HG03025 (cell line): Measurements from ENCODE around the gene WDR90.
A peak's percentile ranks its signal among the peaks of the same experiment; 100 is the strongest.
"Not testable (repeated sequence)": the region's sequence is repeated elsewhere in the genome, so short reads cannot be mapped to it uniquely, and the experiment has no call there.

ENCODE experiments used
- ATAC-seq: cut with Tn5 transposase; IDR thresholded peaks from one replicate; pipeline ENCODE4 v1.9.1; 2021; ENCODE audit warnings: mild to moderate bottlenecking, moderate library complexity; ENCODE audit not compliant: unreplicated experiment, low FRiP score

Gene WDR90

DNA sequence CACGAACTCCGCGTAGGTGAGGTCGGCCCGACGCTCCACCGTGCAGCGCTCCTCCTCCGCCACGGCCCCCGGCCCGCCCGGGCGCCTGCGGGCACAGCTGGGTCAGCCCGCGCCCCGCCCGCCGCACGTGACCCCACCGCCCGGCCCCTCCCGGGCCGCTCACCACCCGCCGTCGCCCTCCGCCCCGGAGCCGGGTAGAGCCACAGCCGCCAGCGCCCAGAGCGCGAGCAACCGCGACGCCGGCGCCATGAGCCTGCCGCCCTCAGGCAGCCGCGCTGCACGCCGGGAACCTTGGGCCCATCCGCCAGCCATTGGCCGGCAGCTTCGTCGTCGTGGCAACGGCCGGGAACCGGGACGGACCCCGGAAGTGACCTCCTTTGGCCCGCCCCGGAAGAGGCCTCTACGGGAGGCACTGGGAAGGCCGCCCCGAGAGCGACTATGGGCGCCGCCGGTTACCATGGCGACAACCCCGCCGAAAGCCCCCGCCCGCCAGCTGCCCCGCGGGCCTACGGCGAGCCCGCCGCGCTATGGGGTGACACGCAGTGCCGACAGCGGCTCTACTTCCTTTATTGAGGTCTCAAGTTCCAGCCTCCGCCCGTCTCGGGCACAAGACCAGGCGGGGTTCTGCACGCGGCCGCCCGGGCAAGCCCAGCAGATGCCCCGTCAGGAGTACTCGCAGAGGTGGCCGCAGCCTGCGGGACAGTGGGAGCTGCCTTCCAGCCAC is 35.1 kb downstream of the WDR90 start, which contains the start of gene JMJD8:
TSS of gene JMJD8 (minus strand) at position 264 of the 724 bp plus-strand sequence. CDS start at position 249, 15 bp downstream.
- peak; percentile 50 for ATAC-seq

DNA sequence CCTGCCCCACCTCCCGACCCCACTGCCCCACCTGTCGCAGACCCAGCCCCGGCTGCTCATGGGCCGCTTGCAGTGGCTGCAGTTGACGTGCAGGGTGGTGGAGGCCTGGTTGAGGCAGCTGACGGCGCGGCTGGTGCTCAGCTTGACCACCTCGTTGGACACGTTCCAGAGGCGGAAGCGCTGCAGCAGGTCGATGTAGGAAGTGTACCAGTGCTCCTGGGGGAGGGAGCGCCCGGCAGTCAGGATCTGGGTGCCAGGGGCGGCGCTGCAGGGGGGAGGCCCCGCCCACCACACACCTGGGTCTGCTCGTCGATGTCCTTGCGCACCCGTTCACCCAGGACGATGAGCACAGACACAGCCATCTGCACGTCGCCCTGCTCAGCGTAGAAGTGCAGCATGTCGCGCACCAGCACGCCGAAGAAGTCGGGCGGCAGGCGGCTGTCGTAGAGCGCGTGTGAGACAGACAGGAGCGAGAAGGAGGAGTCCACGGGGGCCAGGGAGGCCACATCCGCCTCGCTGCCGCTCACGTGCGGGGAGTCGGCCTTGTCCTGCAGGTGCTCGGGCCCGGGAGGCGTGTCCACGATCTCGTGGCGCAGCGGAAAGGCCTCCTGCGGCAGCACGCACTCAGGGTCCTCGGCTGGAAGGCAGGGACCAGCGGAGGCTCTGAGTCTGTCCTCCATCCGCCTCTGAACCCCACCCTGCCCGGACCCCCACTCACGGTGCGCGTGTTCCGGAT is 36.0 kb downstream of the WDR90 start:
- ATAC-seq, result no peak

DNA sequence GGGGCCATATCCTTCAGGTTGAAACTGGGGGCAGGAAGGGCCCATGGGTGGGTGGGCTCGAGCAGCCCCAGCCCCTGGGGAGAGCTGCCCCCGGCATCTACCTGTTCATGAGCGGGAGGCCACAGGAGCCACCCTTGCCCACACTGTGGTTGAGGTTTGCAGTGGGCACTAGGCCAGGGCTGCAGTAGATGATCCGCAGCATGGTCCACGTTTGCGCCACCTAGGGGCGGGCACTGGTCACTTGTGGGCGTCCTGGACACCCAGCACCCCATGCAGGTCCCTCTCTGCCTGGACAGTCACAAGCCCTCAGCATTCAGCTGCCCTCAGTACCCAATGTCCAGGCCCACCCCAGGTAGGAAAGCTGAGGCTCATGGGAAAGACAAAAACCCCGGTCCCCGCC is 36.8 kb downstream of the WDR90 start:
- no peak for ATAC-seq

DNA sequence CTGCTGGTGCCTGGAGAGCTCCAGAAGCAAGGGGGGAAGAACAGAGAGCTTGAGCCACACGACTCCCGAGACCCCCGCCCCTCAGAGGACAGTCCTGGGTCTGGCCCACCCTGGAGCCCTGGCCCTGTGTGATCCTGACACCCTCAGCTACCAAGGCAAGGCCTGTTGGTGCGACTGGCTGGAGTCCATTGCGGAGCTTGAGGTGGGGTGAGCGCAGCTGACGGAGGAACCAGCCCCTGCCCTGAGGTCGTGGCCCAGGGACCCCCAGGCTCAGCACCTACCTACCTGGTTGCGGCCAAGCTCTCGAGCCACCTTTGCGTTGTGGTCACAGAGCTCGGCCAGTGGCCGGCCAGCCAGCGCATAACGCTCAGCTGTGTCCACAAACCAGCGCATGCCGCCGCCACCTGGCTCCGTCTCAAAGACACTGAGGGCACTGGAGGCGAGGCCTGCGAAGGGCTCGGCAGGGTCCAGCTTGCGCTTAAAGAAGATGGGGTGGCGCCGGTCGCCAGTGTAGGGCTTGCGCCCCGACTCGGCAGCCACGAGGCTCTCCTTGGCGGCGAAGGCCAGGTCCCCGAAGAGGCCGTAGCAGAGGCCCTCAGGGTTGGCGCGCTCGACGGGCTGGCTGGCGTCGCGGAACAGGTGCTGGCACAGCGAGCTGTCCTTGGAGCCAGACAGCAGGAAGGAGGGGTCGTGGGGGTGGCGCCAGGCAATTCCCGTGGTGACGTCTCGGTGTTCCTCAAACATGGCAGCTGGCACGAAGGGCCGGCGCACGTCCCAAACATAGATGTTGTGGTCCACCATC is 37.5 kb downstream of the WDR90 start:
- no peak for ATAC-seq

DNA sequence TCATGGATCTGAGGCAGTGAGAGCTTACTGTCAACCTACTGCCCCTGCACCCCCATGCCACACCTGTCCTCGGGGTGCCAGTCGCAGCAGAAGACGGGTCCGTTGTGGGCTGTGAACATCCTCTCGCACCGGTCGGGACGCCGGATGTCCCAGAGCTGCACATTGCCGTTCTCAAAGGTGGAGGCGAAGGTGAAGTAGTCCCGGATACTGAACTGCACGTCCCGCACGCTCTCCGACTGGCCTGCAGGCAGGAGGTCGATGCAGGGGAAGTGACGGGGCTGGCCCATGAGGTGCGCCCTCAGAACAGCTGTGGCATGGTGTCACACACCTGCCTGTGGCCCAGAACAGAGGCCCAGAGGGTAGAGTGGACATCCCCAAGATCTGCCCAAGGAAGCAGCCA is 38.3 kb downstream of the WDR90 start:
- no peak for ATAC-seq

DNA sequence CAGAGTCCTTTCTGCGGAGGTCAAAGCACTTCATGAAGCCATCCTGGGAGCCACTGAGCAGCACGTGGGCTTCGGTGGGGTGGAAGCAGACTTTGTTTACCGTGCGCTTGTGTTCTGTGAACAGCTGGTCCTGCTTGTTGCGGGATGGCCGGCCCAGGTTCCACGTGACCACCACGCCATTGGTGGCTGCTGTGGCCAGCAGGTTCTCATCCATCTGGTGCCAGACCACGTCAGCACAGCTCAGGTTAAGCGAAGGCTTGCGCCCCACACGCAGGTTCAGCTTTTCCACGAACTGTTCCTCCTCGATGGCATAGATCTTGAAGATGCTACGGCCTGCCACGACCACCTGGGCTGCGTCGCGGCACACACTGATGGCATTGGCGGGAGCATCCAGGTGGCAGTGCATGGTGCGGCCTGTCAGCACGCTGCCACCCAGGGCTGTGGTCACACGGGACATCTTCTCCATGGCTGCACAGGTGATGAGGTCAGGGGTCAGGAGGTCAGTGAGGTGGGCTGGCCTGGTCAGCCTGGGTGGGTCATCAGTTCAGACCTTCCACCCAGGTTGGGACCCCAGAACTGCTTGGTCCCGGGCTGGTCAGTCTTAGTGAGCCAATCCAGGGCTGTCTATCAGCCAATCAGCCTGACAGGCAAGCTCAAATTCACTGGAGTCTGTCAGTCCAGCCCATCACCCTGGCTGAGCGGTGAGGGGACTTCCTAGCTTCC is 40.2 kb downstream of the WDR90 start:
- no peak for ATAC-seq

DNA sequence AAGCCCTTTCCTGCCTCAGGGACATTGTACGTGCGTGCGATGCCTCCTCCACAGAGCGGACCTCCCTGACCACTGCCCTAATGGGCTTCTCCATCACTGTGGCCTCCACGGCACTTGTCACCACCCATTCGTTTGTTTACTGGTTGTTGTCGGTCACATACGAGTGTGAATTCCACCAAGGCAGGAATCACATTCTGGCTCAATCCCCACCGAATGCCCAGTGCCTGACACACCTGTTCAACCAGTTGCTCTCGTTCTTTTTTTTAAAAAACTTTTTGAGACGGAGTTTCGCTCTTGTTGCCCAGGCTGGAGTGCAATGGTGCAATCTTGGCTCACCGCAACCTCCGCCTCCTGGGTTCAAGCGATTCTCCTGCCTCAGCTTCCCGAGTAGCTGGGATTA is 42.1 kb downstream of the WDR90 start:
- not testable (repeated sequence) for ATAC-seq

DNA sequence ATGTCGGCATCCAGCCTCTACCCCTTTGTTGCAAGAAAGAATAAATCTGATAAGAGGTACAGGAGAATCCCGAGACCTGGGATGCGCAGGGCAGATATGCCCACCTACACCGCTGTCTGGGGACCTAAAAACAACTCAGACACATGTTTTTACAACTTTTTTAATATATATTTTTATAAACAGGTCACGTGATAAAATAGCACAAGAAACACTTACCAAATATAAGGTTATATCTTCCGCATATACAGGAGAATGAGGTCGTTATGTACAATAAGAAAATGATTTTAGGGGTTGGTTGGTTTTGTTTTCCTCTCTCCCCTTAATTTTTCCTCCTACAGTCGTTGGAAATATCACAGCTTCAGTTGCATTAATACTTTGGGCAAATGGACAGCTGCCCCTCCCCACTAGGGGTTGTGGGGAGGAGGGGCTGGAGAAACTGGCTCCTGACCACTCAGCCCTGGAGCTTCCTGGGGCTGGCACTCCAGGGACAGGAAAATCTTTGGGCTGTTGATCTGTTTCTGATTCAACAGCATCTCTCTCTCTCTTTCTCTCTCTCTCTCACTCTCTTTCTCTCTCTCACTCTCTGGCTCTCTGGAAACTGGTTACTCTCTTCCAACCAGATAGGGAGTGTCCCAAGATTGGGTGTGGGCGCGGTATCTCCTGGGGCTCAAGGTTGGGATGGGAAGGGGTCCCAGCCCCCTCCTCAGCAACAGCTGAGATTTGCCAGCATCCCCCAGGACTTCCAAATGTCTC is 43.4 kb downstream of the WDR90 start:
- ATAC-seq, result no peak

DNA sequence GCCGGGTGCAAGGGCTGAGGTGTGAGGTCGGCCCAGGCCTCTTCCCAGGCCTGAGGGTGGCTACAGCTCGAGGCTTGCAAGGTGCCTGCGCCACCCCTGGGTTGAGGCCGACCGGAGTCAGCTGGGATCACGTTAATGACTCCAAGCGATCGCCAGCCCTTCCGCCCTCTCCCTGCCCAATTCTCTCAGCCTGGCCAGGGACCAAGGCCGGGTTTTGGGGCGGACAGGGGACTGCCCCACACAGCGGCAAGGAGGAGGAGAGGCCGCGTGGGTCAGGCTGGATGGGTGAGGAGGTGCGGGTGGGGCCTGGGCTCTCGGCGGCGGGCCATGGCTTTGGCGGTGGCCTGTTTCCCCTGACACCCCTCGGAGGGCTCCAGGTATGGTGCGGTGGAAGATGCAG is 44.2 kb downstream of the WDR90 start:
- ATAC-seq, result no peak

DNA sequence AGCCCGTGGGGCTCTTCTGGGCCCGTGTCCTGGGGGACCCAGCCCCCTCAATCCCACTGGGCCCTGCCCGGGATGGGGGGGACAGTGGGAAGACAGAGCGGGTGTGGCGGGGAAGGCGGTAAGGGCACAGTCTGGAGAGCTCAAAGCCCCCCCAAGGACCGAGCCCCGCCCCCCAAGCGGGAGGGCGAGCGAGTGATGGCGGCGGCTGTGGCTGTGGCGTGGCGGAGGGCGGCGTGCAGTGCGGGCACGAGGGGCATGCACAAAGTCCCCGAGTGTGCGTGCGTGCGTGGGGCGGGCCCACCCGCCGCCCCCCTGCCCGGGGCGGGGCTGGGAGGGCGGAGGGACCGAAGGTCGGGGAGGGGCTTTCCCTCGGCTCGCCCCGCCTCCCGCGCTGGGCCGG is 44.6 kb downstream of the WDR90 start:
- no peak for ATAC-seq

DNA sequence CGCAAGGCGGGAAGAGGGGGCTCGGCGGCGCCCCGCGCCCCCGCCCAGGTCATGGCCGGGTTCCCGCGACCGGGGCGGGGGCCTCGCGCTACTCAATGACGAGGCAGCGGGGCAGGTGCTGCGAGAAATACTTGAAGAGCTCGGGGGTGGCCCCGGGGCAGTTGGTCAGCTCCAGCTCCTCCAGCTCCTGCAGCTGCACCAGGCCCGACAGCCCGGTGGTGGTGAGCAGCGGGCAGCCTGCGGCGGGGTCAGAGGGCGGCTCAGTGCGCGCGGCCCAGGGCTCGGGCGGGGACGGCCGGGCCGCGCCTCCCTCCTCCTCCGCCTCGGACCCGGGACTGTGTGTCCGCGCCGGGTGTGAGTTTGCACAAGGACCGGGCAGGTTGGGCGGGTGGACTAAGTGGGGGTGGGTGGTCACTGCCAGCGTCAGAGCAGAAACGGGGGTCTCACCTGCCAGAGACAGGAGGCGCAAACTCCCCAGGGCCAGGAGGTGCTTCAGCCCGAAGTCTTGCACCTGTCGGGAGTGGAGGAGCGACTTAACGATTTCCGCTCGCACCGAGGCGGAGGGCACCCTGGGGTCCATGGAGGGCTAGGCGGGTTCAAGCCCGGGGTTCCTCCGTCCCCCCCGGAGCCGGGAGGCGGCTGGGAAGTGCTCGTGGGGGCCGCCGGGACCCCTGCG is 45.2 kb downstream of the WDR90 start:
- no peak for ATAC-seq

DNA sequence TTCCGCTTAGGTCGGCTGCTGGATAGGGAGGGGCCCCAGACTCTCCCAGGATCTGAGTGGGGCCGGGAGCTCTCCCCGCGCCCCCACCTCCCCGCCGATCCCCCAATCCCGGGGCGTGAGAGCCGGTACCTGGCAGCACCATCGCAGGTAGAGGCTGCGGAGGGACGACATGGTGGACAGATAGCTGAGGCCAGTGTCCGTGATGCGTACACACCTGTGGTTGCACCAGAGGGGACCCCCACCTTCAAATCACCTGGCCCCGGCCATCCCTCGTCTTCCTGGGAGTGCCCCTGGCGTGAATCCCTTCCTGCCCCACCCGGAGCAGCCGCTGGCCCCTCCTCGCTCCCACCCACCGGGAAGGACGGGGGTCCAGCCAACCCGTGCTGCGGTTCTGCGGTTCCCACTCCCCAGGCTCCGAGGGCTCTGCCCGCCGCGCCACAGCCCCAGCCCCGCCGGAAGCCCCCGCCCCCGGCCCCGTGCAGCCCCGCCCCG is 45.7 kb downstream of the WDR90 start:
- ATAC-seq, result no peak

DNA sequence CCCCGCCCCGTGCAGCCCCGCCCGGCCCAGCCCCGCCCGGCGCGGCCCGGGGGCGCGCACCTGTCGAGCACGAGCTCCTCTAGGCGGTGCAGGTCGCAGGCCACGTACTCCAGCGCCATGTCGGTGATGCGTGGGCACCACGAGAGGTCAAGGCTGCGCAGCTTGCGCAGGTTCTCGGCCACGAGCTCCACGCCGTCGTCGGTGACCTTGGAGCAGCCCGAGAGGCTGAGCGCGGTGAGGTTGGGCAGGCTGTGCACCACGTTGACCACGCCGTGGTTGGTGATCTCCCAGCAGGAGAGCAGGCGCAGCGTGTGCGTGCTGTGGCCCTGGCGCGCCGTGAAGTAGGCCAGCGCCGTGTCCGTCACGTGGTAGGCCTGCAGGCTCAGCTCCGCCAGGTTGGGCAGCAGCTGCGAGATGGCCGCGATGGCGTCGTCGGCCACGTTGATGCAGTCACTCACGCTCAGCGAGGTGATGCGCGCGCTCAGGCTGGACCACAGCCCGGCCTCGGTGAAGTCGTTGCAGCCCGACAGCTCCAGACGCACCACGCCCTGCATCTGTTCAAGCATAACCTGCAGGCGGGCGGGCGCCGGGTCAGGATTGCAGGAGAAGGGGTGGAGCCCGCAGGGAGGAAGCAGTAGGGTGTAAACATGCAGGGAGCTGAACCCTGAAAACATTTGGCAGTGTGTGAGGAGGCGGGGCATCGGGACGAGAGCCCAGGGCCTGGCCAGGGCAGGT is 46.4 kb downstream of the WDR90 start:
- ATAC-seq, result no peak

DNA sequence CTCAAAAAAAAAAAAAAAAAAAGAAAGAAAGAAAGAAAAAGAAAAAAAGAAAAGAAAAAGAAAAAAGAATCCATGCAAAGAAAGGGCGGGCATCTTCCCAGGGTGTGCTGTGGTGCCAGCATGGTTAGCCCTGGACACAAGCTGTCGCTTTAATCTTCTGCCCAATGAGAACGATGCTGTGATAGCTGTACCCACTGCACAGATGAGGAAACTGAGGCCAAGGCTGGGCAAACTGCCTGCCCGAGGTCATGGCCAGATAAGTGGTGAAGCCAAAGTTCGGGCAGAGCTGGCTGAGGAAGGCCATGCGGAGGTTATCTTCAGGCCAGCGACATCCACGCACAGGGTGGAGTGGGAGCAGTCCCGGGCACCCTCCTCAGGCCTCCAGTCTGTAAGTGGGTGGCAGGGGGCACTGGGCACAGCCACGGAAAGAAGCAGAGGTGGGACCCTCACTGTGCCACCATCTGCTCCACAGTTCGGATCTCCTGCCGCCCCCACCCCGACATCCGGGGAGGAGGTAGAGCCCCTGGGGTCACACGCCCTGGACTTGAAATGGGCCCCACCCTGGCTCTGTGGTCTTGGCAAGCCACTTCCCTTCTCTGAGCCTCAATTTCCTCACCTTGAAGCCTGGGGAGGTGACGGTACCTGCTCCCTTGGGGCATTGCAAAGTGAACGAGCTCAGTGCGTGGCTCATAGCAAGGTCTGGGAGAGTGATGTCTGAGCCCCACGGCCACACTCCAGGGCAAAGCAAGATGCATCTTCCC is 49.9 kb downstream of the WDR90 start:
- ATAC-seq, result no peak

DNA sequence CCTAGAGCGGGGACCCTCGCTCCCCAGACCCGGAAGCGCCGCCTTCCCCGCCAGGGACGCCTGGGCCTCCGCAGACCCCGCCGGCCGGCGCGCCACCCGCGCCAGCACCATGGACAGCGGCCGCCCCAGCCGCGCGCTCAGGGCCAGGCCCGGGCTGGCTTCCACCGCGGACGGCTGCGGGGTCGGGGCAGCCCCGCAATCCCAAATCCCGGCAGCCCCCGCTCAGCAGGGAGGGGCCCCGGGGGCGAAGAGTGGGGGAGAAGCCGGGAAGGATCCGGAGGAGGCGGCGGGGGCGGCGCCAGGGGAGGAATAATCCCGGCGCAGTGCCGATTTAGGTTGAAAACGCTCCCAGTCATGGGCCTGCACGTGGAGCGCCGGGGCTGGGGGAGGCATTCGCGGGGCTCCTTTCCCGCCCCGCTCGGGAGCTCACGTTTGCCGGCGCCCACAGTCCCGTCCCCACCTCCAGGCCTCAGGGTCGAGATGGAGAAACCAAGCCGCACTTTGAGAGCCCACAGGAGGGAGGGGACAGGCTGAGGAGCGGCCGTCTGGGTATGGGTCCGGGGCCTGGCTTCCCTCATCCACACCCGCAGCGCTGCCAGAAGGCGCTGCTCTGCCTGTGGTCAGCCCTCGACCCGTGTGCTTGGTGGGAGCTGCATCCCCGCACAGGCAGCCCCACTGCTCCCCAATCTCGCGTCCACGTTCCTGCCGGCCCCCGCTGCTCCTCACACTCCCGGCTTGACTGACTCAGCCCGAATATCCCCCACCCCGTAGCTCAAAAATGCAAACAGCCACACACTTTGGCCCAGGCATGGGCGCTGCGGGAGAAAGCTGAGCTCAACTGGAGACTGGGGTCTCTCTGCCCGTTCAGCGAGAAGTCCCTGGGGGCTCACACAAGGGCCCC is 51.8 kb downstream of the WDR90 start:
- ATAC-seq, result no peak

DNA sequence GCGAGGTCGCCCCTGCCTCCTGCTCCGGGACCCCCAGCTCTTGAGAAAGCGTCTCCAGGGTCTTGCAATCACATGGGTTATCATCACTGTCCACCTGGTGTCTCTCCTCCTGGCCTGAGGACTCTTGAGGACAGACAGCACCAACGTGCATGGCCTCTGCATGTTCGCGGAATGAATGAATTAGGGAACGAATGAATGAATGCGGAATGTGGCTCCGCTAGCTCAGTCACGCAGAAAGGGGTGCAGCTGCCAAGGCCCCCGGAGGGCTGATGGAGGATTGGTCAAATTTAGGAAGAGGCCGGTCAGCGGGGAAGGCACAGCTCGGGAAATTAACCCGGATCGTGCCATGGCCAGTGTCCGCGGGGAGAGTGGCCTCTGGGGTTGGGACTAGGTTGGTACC is 53.2 kb downstream of the WDR90 start:
- no peak for ATAC-seq

DNA sequence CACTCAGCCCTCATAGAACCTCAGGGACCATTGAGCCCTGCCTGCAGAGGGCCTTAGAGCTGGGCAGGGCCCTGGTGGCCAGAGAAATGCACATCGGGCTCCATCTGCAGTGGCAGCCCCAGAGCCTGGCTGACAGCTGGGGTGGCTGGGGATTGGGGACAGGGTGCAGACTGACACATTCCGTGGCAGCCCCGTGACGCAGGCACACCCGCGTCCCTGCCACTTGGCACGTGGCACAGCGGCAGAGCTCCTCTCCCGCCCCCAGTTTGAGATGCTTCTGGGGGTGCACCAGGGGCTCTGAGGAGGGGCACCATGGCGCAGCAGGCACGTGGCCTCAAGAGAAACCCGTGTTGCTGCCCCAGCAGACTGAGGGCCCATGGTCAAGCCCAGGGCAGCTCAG is 54.2 kb downstream of the WDR90 start:
- no peak for ATAC-seq
